Ovary (tissue), 3 donors: ENCODE data around the gene GRAMD1B.

ENCODE experiments used
- CTCF ChIP-seq, 3 donors: fragments of 450-650 bp in 2 of 3; fragments of 200-600 bp in 1 of 3; IDR thresholded peaks; one replicate each; pipeline versions ENCODE4 v1.5.1 to v1.8.0; 2016 to 2022; ENCODE audit warnings: antibody characterized with exemption in 3 of 3, mild to moderate bottlenecking in 1 of 3
- EP300 ChIP-seq: sonication (generic); formaldehyde crosslinking; IDR thresholded peaks from one replicate; pipeline ENCODE4 v1.6.1; 2017; ENCODE audit warnings: antibody characterized with exemption
- POLR2A ChIP-seq: fragments of 450-650 bp; IDR thresholded peaks from one replicate; pipeline ENCODE4 v1.6.1; 2017; ENCODE audit warnings: antibody characterized with exemption, mild to moderate bottlenecking, moderate library complexity
- donor health status: DM: no; HTN: no; CAD: no.

GRCh38 chr11:123562158-123562557 is 132.1 kb downstream of the GRAMD1B start:
- TF ChIP-seq CTCF (IDR thresholded peaks at IDR 0.05): no peak
- no peak for TF ChIP-seq EP300
- no peak for TF ChIP-seq POLR2A
